Astrocyte (in vitro differentiated cells and primary cell): Measurements from ENCODE around the gene CTAGE1.

Source experiments
- CTCF ChIP-seq: IDR thresholded peaks from 2 replicates; pipeline ENCODE4 v1.5.1; 2011; ENCODE audit warnings: low read depth, mild to moderate bottlenecking, inconsistent platforms, low read length, moderate library complexity; ENCODE audit not compliant: insufficient read depth
- EZH2 ChIP-seq: IDR thresholded peaks from 2 replicates; pipeline ENCODE4 v1.6.1; 2012; ENCODE audit warnings: mild to moderate bottlenecking, low read length, inconsistent platforms; ENCODE audit not compliant: insufficient read depth

DNA sequence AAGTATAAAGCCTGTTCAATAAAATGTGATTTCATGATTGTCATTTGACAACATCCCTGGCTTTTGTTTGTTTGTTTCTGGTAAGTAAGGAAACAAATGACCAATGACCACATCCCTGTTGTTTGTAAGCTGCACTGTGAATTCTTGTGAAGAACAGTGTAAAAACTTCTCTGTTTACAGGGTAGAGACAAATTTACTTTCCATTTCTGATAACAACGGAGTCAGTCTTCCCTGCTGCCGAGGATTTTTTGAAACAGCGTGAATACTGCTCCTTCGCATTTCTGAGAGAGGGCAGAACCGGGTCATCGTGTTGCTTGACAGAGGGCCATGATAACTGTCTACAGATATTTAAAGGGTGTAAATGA lies 38.4 kb upstream of the CTAGE1 start:
- TF ChIP-seq EZH2 = no peak
- no peak for TF ChIP-seq CTCF
